HEK293 (cell line): ENCODE measurements around the gene MAP1S.
A peak's percentile ranks its signal among the peaks of the same experiment; 100 is the strongest.

Experiments used
- CTCF ChIA-PET: fragments of 350-600 bp; formaldehyde crosslinking; extraction: SDS; loops from one replicate; lab custom pipeline; 2021; ENCODE audit warnings: antibody characterized with exemption; lab: Yijun Ruan, JAX
- POLR2A ChIA-PET: fragments of 300-600 bp; formaldehyde crosslinking; extraction: SDS; loops from one replicate; lab custom pipeline; 2020; ENCODE audit warnings: antibody characterized with exemption, inconsistent platforms; lab: Yijun Ruan, JAX
- H3K27ac ChIP-seq: fragments of 200-500 bp; sonication (Bioruptor generic); 2 replicates; pipeline ENCODE4 v1.5.1; 2014; ENCODE audit warnings: low read depth, low read length, control low read depth, inconsistent platforms; ENCODE audit errors: extremely low read depth
- H3K36me3 ChIP-seq, 2 experiments: fragments of 200-500 bp in 1 of 2; sonication (Bioruptor generic) in 1 of 2; 1 replicate in 1 of 2; 2 replicates in 1 of 2; pipeline ENCODE4 v1.5.1; 2014 to 2017; ENCODE audit warnings: inconsistent platforms in 2 of 2, low read length in 2 of 2; ENCODE audit not compliant: control insufficient read depth in 2 of 2, insufficient read depth in 1 of 2
- H3K4me1 ChIP-seq: fragments of 200-500 bp; sonication (Bioruptor generic); 2 replicates; pipeline ENCODE4 v1.5.1; 2014; ENCODE audit warnings: mild to moderate bottlenecking, low read length, inconsistent platforms; ENCODE audit not compliant: control insufficient read depth, insufficient read depth
- H3K4me3 ChIP-seq: 2 replicates; pipeline ENCODE4 v1.5.1; 2011; ENCODE audit warnings: low read depth, mild to moderate bottlenecking, control low read depth, low read length, moderate library complexity
- H3K9me3 ChIP-seq: fragments of 200-500 bp; sonication (Bioruptor generic); 2 replicates; pipeline ENCODE4 v1.5.1; 2014; ENCODE audit warnings: low read depth, low read length, inconsistent platforms; ENCODE audit not compliant: control insufficient read depth, insufficient read depth
- BCL11A ChIP-seq: fragments of 450-650 bp; formaldehyde crosslinking; IDR thresholded peaks from 2 replicates; pipeline ENCODE4 v1.5.1; 2016; ENCODE audit warnings: low read depth, missing biosample characterization, missing genetic modification characterization
- KLF17 ChIP-seq: fragments of 450-650 bp; formaldehyde crosslinking; IDR thresholded peaks from 2 replicates; pipeline ENCODE4 v1.5.1; 2016; ENCODE audit warnings: missing biosample characterization, missing genetic modification characterization
- REPIN1 ChIP-seq: fragments of 450-650 bp; formaldehyde crosslinking; IDR thresholded peaks from 2 replicates; pipeline ENCODE4 v1.5.1; 2017; ENCODE audit warnings: missing biosample characterization, missing genetic modification characterization, low read depth
- REST ChIP-seq: fragments of 450-650 bp; formaldehyde crosslinking; IDR thresholded peaks from 2 replicates; pipeline ENCODE4 v1.5.1; 2016; ENCODE audit warnings: missing biosample characterization, missing genetic modification characterization
- SP2 ChIP-seq: fragments of 450-650 bp; formaldehyde crosslinking; IDR thresholded peaks from 2 replicates; pipeline ENCODE4 v1.5.1; 2016; ENCODE audit warnings: missing biosample characterization, missing genetic modification characterization
- YY2 ChIP-seq: fragments of 450-650 bp; formaldehyde crosslinking; IDR thresholded peaks from 2 replicates; pipeline ENCODE4 v1.5.1; 2016; ENCODE audit warnings: missing biosample characterization, missing genetic modification characterization
- ZBTB21 ChIP-seq: fragments of 450-650 bp; formaldehyde crosslinking; IDR thresholded peaks from 2 replicates; pipeline ENCODE4 v1.5.1; 2017; ENCODE audit warnings: missing biosample characterization, missing genetic modification characterization
- ZNF133 ChIP-seq: fragments of 450-650 bp; formaldehyde crosslinking; IDR thresholded peaks from 2 replicates; pipeline ENCODE4 v1.5.1; 2016; ENCODE audit warnings: missing biosample characterization, missing genetic modification characterization
- ZNF140 ChIP-seq: fragments of 450-650 bp; formaldehyde crosslinking; IDR thresholded peaks from 2 replicates; pipeline ENCODE4 v1.5.1; 2016; ENCODE audit warnings: missing biosample characterization, missing genetic modification characterization
- ZNF24 ChIP-seq: fragments of 450-650 bp; formaldehyde crosslinking; IDR thresholded peaks from 2 replicates; pipeline ENCODE4 v1.5.1; 2016; ENCODE audit warnings: missing biosample characterization, missing genetic modification characterization
- ZNF335 ChIP-seq: fragments of 450-650 bp; formaldehyde crosslinking; conservative IDR thresholded peaks from 2 replicates; pipeline ENCODE4 v1.5.1; 2016; ENCODE audit warnings: missing biosample characterization, missing genetic modification characterization
- ZNF398 ChIP-seq: fragments of 450-650 bp; formaldehyde crosslinking; IDR thresholded peaks from 2 replicates; pipeline ENCODE4 v1.5.1; 2017; ENCODE audit warnings: missing biosample characterization, missing genetic modification characterization
- ZNF426 ChIP-seq: fragments of 450-650 bp; formaldehyde crosslinking; IDR thresholded peaks from 2 replicates; pipeline ENCODE4 v1.5.1; 2017; ENCODE audit warnings: missing biosample characterization, missing genetic modification characterization, mild to moderate bottlenecking, inconsistent platforms, moderate library complexity
- ZNF521 ChIP-seq: fragments of 450-650 bp; formaldehyde crosslinking; IDR thresholded peaks from 2 replicates; pipeline ENCODE4 v1.5.1; 2017; ENCODE audit warnings: missing biosample characterization, mild to moderate bottlenecking, missing genetic modification characterization
- ZNF664 ChIP-seq: fragments of 450-650 bp; formaldehyde crosslinking; IDR thresholded peaks from 2 replicates; pipeline ENCODE4 v1.5.1; 2016; ENCODE audit warnings: missing biosample characterization, missing genetic modification characterization
- ZNF843 ChIP-seq: fragments of 450-650 bp; formaldehyde crosslinking; IDR thresholded peaks from 2 replicates; pipeline ENCODE4 v1.5.1; 2016; ENCODE audit warnings: missing biosample characterization, missing genetic modification characterization

The MAP1S gene

GRCh38 chr19:17703824-17704463 is 15.3 kb upstream of the MAP1S start (continued):
- TF ChIP-seq BCL11A (tag by site-specific recombination) (no peak), YY2 (no peak), ZBTB21 (tag by site-specific recombination) (no peak), REST (tag by site-specific recombination) (no peak), SP2 (peak; percentile 39; the same call in 1 of the 2 replicates), ZNF843 (tag by site-specific recombination) (no peak), ZNF521 (tag by site-specific recombination) (no peak), ZNF426 (tag by site-specific recombination) (no peak)

- Histone ChIP-seq H3K4me1 (no peaks in the 10 kb centered on the region), H3K4me3 (no peak overlapping the region), H3K27ac (no peak overlapping the region), H3K9me3 (no peaks in the 10 kb centered on the region), H3K36me3 (no peaks in the 10 kb centered on the region)
- ChIA-PET CTCF (interaction anchor here (1.2 to 3.5 kb wide), 4 partner anchors 9 to 149 kb away, joined by 3 to 13 read pairs (median 4); no protein-coding TSS in a partner anchor), POLR2A (interaction anchor here (0.6 kb wide), 1 partner anchor 948 kb away, joined by 7 read pairs; no protein-coding TSS in a partner anchor)
- TF ChIP-seq ZNF398 (tag by site-specific recombination) (no peak), SP2 (peak; percentile 41)
Observed at GRCh38 chr19:17706750-17707181, 12.5 kb upstream of the MAP1S start.

- H3K4me3 ChIP-seq = no peak overlapping the region
- no peaks in the 10 kb centered on the region for H3K4me1 ChIP-seq
- no peaks in the 10 kb centered on the region for H3K36me3 ChIP-seq
- ChIA-PET POLR2A (no interaction called here), CTCF (interaction anchor here (0.6 kb wide), 1 partner anchor 92 kb away, joined by 3 read pairs; no protein-coding TSS in a partner anchor)
- TF ChIP-seq ZNF140 (tag by site-specific recombination) = no peak
- TF ChIP-seq REPIN1 = no peak
- TF ChIP-seq ZNF335 (tag by site-specific recombination) = no peak
- no peak for TF ChIP-seq ZNF24 (tag by site-specific recombination)
- no peak for TF ChIP-seq ZNF133 (tag by site-specific recombination)
- no peak for TF ChIP-seq ZNF664
- no peak for TF ChIP-seq KLF17 (tag by site-specific recombination)
- H3K27ac ChIP-seq = no peak overlapping the region
- no peaks in the 10 kb centered on the region for H3K9me3 ChIP-seq
Observed at GRCh38 chr19:17711851-17712250, 7.4 kb upstream of the MAP1S start.
